GM18861 (cell line): ENCODE measurements around the gene GLS.
"Not testable (repeated sequence)": the region's sequence is repeated elsewhere in the genome, so short reads cannot be mapped to it uniquely, and the experiment has no call there.

Experiments used
- ATAC-seq: cut with Tn5 transposase; IDR thresholded peaks from one replicate; pipeline ENCODE4 v1.9.1; 2021; ENCODE audit not compliant: unreplicated experiment

The GLS gene

DNA sequence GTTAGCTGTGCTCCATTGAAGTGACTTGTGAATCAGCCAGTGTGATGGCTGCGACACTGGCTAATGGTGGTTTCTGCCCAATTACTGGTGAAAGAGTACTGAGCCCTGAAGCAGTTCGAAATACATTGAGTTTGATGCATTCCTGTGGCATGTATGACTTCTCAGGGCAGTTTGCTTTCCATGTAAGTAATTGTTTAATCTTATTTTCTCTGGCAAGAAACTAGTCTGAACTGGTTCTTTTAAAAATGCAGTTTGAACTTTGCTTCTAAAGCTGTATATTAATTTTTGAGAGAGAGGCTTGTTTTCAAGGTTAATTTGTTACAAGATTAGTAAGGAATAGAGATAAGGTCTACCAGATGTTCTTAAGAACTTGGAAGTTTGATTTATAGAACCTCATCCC lies 46.7 kb downstream of the GLS start:
- no peak for ATAC-seq

DNA sequence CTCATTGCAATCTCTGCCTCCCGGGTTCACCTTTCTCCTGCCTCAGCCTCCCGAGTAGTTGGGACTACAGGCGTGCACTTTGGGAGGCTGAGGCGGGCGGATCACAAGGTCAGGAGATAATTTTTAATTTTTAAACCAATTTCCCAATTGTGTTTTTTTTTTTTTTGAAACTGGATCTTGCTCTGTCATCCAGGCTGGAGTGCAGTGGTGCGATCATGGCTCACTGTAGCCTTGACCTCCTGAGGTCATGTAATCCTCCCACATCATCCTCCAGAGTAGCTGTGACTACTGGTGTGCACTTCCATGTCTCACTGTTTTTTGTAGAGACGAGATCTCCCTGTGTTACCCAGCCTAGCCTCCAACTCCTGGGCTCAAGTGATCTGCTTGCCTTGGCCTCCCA lies 49.3 kb downstream of the GLS start:
- ATAC-seq, result no peak

DNA sequence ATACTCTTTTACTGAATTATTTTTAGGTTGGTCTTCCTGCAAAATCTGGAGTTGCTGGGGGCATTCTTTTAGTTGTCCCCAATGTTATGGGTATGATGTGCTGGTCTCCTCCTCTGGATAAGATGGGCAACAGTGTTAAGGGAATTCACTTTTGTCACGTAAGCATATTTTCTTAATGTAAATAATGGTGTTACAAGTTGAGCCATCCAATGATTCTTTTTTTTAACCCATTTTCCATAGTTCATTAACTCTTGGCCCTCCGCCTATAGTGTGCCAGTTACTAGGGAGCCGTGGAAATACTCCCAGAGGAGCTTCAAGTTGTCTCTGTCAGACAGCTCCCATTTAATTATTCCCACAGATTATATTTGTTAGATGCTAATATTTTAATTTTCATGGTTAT lies 49.8 kb downstream of the GLS start:
- no peak for ATAC-seq

DNA sequence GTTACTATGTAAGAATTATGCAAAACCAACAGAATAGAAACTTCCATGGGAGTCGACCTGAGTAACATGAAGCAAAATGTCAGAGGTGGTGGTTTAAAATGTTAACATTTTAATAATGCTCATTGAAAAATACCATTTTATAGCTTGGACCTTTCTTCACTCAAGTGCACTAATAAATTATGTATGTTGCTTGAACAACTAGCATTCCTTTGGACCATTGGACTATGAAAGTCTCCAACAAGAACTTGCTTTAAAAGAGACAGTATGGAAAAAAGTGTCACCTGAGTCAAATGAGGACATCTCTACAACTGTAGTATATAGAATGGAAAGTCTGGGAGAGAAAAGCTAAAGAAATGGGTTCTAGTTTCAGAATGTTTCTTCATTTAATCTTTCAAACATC lies 51.9 kb downstream of the GLS start:
- ATAC-seq, result no peak

- no peak for ATAC-seq
These were observed 52.7 kb downstream of the GLS start for GRCh38 chr2:190933361-190933760.

DNA sequence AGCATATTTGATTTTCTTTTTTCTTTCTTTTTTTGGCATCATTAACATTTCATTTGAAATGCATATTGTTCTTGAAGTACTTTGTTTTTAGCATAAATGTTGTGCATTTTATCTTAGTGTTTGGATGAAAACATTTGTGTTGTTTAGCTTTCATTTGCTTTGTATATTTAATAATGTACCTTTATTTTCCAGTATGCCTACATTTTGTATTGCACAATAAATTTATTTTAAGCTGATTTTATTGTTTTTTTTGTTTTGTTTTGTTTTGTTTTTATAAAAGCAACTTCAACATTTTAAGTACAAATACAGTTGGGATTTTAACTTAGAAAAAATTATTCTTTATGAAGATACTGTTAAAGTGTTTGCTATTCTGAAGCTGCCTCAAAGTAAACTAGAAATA lies 54.4 kb downstream of the GLS start:
- ATAC-seq, result no peak

- no peak for ATAC-seq
These were observed 58.2 kb downstream of the GLS start for GRCh38 chr2:190938771-190939335.

DNA sequence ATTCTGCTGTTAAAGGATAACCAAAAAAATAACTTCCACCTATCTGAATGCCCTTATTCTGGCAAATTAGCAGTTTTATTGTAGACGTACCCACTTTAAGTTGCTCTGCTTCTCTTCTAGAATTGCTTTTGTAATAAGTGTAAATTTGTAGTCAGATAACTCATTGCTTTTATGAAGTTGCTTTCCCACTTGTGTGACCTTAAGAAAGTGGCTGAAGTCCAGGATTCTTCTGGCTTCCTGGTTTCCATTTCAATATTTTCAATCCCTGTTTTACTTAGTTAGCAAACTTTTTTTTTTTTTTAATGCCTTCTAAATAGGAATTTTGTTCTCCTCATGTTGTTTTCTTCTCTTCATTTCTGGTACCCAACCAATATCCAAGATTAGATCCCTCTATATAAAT lies 59.8 kb downstream of the GLS start:
- ATAC-seq, result no peak

DNA sequence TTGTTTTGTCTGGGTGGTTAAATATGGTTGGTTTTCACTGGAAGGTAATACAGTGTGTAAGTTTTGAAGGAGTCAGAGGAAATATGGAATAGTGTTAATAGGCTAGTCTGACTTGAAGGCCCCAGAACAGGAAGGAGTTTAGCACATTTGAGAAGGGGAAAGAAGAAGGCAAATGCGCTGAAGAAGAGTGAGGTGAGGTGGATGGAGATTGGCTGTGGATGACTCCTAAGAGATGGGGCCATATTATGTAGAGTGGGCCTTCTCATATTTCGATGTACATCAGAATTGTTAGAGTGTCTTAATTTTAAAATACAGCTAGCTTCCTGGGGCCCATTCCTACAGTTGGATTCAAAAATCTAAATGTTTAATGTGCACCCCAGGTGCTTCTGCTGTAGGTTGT lies 61.0 kb downstream of the GLS start:
- no peak for ATAC-seq

DNA sequence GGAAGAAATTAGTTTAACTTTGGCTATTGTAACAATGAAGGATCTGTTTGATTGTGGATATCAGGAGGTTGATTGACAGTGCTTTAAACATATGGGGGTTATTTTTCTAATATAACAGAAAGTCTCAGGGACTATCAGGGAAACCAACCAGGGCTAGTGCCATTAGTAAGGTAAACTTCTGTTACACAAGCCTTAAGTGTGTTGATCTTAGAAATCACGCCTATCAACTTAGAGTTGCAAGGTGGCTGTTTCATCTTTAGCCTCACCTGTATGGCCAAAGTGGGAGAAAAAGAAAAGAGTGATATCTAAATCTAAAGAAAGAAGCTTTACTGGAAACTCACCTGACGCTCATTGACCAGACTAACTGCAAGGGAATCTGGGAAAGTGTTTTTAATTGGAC lies 62.1 kb downstream of the GLS start:
- no peak for ATAC-seq

- no peak for ATAC-seq
These were observed 63.1 kb downstream of the GLS start for GRCh38 chr2:190943706-190944105.

DNA sequence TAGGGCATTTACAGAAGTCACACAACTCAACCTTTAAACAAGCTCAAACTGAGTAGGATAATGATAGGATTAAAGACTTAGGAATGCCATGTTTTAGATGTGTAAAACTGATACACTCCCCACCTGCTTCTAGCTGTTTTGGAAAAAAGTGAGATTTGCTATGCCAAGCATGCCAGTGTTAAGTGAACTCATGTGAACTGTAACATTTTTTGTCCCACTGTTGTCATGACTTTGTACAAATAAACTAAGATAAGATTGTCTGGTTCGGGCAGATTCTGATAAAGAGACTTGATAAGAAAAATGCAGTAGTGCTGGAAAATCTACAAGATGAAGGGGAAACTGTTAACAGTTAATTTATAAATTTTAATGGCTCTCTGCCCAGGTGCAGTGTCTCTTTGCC lies 66.5 kb downstream of the GLS start:
- no peak for ATAC-seq

GRCh38 chr2:190947711-190948251 lies 67.2 kb downstream of the GLS start:
- peak; percentile 71 for ATAC-seq

DNA sequence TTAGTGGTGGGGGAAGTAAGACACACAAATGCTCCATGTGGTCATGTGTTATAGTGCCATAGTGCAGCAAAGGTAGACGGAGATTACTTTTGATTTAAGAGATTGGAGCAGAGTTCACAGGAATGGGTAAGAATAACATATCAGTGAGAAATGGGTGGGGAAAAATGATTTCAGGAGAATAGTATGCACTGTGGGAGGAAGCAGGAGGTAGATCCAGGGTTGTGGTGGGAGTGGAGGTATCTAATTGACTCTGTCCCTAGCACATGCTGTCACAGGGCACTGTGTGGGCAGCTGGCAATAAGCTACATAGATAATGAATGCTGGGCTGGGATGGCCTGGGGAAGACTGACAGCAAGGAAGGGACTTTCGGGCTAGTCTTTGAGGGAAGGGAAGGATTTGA lies 68.0 kb downstream of the GLS start:
- no peak for ATAC-seq

DNA sequence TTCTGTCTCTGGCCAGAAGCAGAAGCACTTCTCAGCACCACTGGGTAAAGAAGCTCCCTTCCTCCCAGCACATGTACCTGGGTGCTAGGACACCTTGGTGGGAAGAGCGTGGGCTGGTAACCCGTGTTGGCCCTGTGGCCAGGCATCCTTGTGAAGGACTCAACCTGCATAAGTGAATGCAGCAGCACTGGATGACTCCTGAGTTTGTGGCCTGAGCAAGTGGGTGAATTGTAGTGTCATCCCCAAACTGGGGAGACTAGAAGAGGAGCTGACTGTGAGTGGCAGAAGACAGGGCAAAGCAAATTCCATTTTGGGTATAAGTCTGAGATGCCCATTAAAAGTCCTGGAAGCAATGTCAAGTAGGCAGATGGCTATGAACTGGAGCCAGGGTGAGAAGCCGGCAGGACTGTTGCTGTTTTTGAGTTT lies 70.0 kb downstream of the GLS start:
- no peak for ATAC-seq

GRCh38 chr2:190953257-190953656 lies 72.6 kb downstream of the GLS start:
- ATAC-seq, result no peak

DNA sequence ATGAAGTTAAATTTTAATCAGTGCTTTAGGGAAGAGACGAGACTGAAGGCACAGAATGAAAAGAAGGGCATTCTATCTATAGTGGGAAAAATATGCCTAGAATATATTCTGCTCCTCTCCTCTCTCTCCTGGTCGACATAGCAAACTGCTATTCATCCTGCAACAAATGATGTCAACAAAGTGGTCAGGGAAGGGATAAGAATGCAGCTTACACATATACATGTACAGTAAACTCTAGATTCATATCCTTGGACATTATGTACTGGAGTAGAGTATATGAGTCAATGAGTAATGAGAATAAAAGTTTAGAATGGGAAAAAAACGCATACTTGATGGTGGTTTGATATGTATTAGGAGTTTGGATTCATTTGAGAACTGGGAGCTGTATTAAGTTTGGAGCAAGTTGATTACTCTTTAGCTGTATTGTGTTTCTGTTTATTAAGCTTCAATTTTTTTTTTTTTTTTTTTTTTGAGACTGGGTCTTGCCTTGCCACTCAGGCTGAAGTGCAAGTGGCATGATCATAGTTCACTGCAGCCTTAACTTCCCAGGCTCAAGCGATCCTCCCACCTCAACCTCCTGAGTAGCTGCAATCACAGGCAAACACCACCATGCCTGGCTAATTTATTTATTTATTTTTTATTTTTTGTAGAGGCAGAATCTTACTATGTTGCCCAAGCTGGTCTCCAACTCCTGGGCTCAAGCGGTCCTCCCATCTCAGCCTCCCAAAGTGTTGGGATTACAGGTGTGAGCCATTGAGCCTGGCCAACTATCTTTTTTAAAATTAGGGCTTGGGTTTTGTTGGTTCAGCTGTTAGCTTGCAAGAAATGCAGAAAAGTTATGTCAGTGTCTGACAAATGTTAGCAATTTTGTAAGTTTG lies 79.5 kb downstream of the GLS start:
- ATAC-seq, result no peak

DNA sequence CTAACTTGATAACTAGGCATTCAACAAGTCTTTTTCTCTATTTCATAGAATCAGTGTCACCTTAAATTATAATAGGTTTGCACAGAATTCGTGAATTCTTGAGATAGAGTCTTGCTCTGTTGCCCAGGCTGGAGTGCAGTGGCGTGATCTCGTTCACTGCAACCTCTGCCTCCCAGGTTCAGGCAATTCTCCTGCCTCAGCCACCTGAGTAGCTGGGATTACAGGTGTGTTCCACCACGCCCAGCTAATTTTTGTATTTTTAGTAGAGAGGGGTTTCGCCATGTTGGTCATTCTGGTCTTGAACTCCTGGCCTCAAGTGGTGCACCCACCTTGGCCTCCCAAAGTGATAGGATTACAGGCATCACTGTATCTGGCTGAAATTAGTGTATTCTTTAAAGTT lies 80.5 kb downstream of the GLS start:
- not testable (repeated sequence) for ATAC-seq

- no peak for ATAC-seq
These were observed 81.4 kb downstream of the GLS start for GRCh38 chr2:190961918-190962487.

- ATAC-seq, result no peak
These were observed 82.5 kb downstream of the GLS start for GRCh38 chr2:190963088-190963487.

- no peak for ATAC-seq
These were observed 83.7 kb downstream of the GLS start for GRCh38 chr2:190964170-190964795.
